ENCODE measurements around the gene SKP2. TPM values are rescaled to one million over a fixed set of nuclear protein-coding genes. Genes with fewer than 3 reads are reported as not detected.

Gene SKP2
- total RNA-seq, 1 donor from 2014 or later, result 9.5 TPM

DNA sequence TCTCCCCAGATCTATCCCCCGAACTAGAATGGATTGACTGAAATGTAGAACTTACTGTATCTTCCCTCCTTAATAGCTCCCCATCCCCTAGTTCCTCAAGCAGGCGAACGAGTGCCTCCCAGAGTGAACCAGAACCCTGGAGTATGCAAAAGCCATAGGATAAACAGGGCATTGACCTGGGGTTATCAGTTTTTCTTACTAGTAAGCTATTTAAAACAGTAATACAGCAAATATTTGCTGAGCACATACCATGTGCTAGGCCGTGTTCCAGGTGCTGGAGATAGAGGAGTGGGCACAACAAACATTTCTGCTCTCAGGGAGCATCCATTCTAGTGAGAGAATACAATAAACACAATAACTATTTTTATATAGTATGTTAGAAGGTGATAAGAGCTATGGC, 1.8 kb downstream of the SKP2 start:
- no peak for DNase-seq (ENCODE audit: low read depth)
- Histone ChIP-seq H3K36me3 (ENCODE audit: control insufficient read depth, insufficient read depth, low read length) (no peaks in the 10 kb centered on the region), H3K27me3 (ENCODE audit: control insufficient read depth, insufficient read depth, low read length) (no peaks in the 10 kb centered on the region), H3K4me3 (ENCODE audit: low read depth, low read length) (no peak overlapping the region)
- TF ChIP-seq, protein P1, sequence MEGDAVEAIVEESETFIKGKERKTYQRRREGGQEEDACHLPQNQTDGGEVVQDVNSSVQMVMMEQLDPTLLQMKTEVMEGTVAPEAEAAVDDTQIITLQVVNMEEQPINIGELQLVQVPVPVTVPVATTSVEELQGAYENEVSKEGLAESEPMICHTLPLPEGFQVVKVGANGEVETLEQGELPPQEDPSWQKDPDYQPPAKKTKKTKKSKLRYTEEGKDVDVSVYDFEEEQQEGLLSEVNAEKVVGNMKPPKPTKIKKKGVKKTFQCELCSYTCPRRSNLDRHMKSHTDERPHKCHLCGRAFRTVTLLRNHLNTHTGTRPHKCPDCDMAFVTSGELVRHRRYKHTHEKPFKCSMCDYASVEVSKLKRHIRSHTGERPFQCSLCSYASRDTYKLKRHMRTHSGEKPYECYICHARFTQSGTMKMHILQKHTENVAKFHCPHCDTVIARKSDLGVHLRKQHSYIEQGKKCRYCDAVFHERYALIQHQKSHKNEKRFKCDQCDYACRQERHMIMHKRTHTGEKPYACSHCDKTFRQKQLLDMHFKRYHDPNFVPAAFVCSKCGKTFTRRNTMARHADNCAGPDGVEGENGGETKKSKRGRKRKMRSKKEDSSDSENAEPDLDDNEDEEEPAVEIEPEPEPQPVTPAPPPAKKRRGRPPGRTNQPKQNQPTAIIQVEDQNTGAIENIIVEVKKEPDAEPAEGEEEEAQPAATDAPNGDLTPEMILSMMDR (IDR thresholded peaks at IDR 0.05; ENCODE audit: insufficient read depth, low read length, severe bottlenecking), result no peak
- no peak for FAIRE-seq

DNA sequence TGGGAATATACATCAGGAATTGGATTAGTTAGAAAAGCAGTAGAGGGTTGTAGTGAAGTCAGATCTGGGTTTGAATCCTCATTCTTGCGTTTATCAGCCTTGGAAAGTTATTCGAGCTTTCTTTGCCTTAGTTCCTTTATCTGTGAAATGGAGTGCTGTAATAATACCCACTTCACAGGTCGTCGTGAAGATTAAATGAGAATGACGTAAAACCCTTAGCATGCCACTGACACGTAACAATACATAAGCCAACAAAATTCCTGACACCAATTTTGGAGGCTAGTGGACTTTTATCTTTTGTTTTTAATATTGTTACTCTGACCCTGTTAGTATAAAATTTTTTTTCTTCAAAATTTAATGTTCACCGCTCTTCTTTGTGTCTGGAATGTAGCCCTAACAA, 3.4 kb downstream of the SKP2 start:
- Histone ChIP-seq H3K4me3 (ENCODE audit: low read depth, low read length) (no peak overlapping the region), H3K36me3 (ENCODE audit: control insufficient read depth, insufficient read depth, low read length) (peaks cover 2% of the 10 kb centered on the region), H3K27me3 (ENCODE audit: control insufficient read depth, insufficient read depth, low read length) (no peaks in the 10 kb centered on the region)
- FAIRE-seq (no peak), DNase-seq (ENCODE audit: low read depth) (no peak)
- TF ChIP-seq, protein P1 (IDR thresholded peaks at IDR 0.05; ENCODE audit: insufficient read depth, low read length, severe bottlenecking), result no peak

GRCh38 chr5:36156121-36156601, 4.2 kb downstream of the SKP2 start:
- TF ChIP-seq, protein P1 (IDR thresholded peaks at IDR 0.05; ENCODE audit: insufficient read depth, low read length, severe bottlenecking), result no peak
- H3K27me3 ChIP-seq (ENCODE audit: control insufficient read depth, insufficient read depth, low read length), result no peaks in the 10 kb centered on the region
- no peak overlapping the region for H3K4me3 ChIP-seq (ENCODE audit: low read depth, low read length)
- FAIRE-seq (no peak), DNase-seq (ENCODE audit: low read depth) (peak; percentile 95)
- H3K36me3 ChIP-seq (ENCODE audit: control insufficient read depth, insufficient read depth, low read length), result peaks cover 4% of the 10 kb centered on the region

- H3K36me3 ChIP-seq (ENCODE audit: control insufficient read depth, insufficient read depth, low read length), result peaks cover 4% of the 10 kb centered on the region
Measured at GRCh38 chr5:36156619-36157018, 4.7 kb downstream of the SKP2 start.

DNA sequence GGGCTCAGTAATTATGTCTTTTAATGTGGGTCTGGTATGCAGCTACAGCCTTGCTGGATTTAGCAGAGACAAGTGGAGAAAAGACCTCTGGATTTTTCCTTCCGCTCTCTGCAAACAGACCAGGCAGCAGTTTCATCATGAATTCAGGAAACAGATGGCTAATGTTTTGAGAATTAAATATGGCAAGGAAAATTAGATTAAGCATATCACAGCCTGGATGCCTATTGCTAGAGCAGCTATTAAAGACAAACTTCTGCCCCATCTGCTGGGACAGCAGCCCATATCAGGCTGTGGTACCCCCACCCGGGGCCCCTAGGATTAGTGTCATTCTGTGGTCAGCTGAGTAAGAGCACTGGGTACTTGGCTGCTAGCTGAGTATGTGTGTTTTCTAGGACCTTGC, 6.2 kb downstream of the SKP2 start:
- TF ChIP-seq, protein P1 (IDR thresholded peaks at IDR 0.05; ENCODE audit: insufficient read depth, low read length, severe bottlenecking), result no peak
- FAIRE-seq, result no peak
- H3K36me3 ChIP-seq (ENCODE audit: control insufficient read depth, insufficient read depth, low read length), result peaks cover 5% of the 10 kb centered on the region

More at GRCh38 chr5:36156619-36157018, 4.7 kb downstream of the SKP2 start:
- Histone ChIP-seq H3K27me3 (ENCODE audit: control insufficient read depth, insufficient read depth, low read length) (no peaks in the 10 kb centered on the region), H3K4me3 (ENCODE audit: low read depth, low read length) (no peak overlapping the region)
- TF ChIP-seq, protein P1 (IDR thresholded peaks at IDR 0.05; ENCODE audit: insufficient read depth, low read length, severe bottlenecking), result no peak
- no peak for FAIRE-seq
- peak; percentile 53 for DNase-seq (ENCODE audit: low read depth)

DNA sequence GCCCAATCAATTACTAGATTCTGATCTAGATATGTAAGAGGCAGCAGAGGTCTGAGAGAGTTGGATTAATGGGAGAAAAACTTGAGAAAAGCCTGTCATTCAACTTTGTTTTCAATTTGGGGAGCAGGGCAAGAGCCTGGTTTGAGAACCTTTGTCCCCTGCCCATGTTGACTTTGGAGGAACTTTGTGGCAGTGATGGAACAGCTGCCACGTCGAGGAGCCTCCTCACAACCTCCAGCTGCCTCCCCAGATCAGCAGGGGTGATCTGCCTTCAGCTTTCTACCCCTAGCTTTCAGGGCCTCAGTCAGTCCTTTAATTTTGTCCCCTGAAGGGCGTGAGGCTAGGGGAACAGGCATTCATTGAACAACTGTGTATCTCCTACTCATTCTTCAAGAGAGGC, 8.7 kb downstream of the SKP2 start:
- Histone ChIP-seq H3K4me3 (ENCODE audit: low read depth, low read length) (no peak overlapping the region), H3K36me3 (ENCODE audit: control insufficient read depth, insufficient read depth, low read length) (peaks cover 5% of the 10 kb centered on the region), H3K27me3 (ENCODE audit: control insufficient read depth, insufficient read depth, low read length) (no peaks in the 10 kb centered on the region)
- FAIRE-seq, result no peak
- TF ChIP-seq, protein P1 (IDR thresholded peaks at IDR 0.05; ENCODE audit: insufficient read depth, low read length, severe bottlenecking), result no peak
- DNase-seq (ENCODE audit: low read depth), result no peak

More for the DNA sequence above, 6.2 kb downstream of the SKP2 start:
- DNase-seq (ENCODE audit: low read depth), result no peak
- Histone ChIP-seq H3K4me3 (ENCODE audit: low read depth, low read length) (no peak overlapping the region), H3K27me3 (ENCODE audit: control insufficient read depth, insufficient read depth, low read length) (no peaks in the 10 kb centered on the region)

All from bronchial epithelial cell (primary cell).